NCI-H187 (cell line): ENCODE results near the gene FCGR2B.
"Not testable (repeated sequence)": the region's sequence is repeated elsewhere in the genome, so short reads cannot be mapped to it uniquely, and the experiment has no call there.

Experiments used
- DNase-seq, 2 experiments: peaks; one replicate each; lab custom pipeline; 2025; lab: John Stamatoyannopoulos, UW

FCGR2B gene

GRCh38 chr1:161647507-161648360 is 15.2 kb upstream of the FCGR2B start:
- not testable (repeated sequence) for DNase-seq

GRCh38 chr1:161653541-161653940 is 9.4 kb upstream of the FCGR2B start:
- DNase-seq: not testable (repeated sequence)

GRCh38 chr1:161653971-161654370 is 9.0 kb upstream of the FCGR2B start:
- DNase-seq: not testable (repeated sequence)

DNA sequence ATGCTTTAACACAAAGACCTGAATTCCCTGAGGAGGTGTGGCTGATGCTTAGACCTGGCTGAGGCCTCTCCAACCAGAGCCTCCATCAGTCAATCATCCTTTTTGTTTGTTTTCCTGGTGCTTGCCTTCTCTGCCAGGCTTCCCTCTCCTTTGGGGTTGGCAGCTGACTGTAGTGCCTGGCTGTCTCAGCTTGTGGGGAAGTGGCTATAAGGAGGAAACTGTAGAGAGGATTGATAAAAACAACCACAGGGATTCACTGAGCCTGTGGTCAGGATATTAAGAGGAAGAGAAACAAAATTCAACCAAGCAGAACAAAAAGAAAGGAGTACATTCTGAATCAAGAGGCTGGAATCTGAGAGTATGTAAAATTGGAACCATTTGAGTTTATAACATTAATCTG is 4.4 kb upstream of the FCGR2B start:
- DNase-seq: not testable (repeated sequence)

- not testable (repeated sequence) for DNase-seq
Measured at GRCh38 chr1:161661660-161662311, 1.2 kb upstream of the FCGR2B start.

GRCh38 chr1:161663569-161663968 is 626 bp downstream of the FCGR2B start:
- not testable (repeated sequence) for DNase-seq

DNA sequence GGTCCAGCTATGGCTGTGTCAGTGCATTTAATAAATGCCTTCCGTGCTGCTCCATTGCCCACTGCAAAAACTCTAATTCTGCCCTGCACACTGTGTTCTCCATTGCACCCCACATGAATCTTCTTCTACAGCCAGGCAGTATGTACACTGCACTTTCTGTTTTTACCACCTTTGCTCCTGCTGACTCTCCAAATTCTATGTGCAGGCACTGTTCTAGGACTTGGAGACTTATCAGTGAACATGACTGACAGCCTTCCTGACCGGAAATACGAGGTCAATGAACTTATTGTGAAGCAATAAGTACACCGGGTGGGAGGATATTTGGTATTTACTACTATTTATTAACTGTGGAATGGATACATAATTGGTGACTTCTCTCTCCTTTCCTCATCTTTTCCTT is 1.7 kb downstream of the FCGR2B start:
- not testable (repeated sequence) for DNase-seq

DNA sequence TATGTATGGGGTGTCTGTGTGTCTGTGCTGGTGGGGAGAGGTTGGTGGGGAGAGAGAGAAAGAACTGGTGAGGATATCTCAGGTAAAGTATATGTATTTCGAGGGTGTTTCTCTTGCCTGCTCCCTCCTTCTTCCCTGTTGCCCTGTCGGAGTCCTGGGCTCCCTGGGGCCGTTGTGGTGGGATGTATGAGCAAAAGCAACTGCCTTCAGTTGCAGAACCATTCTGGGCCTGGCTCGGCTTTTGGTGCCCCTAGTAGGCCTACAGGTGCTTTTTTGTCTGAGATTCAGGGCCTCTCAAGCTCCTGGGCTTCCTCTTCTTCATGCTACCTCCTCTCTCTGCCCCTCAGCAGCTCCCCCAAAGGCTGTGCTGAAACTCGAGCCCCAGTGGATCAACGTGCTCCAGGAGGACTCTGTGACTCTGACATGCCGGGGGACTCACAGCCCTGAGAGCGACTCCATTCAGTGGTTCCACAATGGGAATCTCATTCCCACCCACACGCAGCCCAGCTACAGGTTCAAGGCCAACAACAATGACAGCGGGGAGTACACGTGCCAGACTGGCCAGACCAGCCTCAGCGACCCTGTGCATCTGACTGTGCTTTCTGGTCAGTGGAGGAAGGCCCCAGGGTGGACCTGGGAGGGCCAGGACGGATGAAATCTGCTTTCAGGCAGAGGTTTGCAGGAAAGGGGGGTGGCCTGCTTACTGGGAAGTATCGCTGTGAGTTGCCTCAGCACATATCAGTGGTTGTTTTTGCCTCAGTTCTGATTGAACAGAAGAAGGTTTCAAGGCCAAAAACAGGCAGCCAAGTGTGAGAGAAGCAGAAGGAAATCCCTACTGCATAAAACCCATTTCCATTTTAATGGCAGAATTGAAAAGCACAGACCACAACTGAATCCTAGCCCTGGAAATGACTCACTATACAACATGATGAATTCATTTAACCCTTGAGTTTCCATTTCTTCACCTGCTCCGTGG is 8.4 kb downstream of the FCGR2B start:
- not testable (repeated sequence) for DNase-seq

DNA sequence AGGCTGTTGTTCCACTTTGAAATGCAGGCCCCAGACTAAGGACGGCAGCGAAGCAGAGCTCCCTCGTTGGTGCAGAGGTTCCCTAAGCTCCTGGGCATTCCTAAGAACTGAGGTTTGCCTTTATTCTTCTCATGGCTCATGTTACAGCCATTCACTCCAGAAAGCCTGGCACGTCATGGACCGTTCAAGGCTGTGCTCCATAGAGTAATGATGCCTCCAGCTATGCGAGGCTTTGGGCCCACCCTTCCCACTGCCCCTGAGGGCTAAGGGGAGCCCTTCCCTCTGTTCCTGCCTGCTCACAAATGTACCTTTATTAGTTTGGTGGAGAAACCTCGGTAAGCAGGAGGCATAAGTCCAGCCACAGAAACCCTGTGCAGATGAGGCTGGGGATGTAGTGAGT is 10.5 kb downstream of the FCGR2B start:
- not testable (repeated sequence) for DNase-seq

GRCh38 chr1:161674447-161674846 is 11.5 kb downstream of the FCGR2B start:
- DNase-seq: not testable (repeated sequence)

DNA sequence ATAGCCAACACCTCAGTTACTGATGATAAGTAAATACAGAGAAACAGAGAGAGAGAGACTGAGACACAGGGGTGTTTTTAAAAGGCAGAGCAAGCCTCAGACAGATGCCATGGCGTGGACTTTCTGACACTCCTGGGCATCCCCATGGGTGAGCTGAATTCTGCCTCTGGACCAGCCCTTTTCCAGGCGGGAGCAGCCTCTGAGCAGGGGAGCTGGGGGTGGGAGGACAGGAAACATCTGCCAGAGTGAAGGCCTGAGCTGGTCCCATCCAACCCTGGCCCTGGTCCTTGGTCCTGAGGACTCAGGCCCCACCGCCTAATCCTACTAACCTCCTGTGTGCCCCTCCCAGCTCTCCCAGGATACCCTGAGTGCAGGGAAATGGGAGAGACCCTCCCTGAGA is 12.0 kb downstream of the FCGR2B start:
- DNase-seq: not testable (repeated sequence)

DNA sequence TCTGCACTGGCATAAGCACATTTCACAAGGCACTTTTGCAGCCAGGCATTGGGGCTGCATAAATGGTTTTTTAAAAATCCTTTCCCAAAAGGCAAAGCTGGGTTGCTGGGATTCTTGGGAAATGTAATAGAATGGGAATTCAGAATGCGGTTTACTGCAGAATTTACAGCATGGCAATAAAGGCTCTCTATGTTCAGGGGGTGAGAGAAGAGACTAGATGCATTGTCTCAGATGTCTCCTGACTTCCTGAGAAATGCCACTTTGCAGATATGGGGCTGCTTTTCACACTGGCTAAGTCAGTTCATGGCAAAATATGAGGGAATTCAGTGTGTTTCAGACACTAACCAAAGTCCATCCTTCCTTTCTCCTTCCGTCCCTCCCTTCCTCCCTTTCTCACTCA is 13.5 kb downstream of the FCGR2B start:
- DNase-seq: no peak

DNA sequence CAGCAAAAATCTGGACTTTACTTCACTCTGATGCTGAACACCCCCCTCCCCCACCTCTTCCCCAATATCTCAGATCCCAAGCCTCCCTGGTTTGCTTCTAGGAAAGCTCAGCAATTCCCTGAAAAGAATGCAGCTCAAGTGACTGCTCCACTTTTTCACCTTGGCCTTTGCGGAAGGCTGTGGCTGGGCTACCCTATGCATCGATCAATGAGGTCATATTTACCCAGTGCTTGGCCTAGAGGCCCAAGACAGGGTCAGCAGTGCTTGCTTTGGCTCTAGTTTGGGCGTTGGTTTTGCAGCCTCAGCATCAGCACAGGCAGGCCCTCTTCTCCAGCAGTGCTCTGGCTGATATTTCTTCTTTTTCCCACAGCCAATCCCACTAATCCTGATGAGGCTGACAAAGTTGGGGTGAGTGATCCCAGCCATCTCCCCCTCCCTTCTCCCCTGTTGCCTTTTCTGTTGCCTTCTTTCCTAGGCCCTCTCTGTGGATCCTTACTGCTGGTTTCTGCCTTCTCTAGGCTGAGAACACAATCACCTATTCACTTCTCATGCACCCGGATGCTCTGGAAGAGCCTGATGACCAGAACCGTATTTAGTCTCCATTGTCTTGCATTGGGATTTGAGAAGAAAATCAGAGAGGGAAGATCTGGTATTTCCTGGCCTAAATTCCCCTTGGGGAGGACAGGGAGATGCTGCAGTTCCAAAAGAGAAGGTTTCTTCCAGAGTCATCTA is 14.2 kb downstream of the FCGR2B start:
- DNase-seq: no peak

- DNase-seq: no peak
Measured at GRCh38 chr1:161678500-161678899, 15.6 kb downstream of the FCGR2B start.

DNA sequence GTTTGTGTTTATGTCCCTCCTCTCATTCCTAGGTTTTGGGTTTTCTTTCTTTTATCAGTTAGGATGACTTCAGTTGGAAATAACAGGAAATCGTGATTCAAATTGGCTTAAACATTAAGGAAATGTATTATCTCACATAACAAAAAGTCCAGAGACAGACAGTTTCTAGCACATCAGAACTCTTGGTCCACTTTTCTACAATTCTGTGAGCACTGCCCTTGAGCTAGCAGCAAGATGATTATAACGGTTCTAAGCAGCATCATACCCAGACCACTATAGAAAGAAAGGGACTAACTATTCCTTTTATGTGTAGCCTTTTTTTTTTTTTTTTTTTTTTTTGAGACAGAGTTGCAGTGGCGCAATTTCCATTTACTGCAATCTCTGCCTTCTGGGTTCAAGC is 18.9 kb downstream of the FCGR2B start:
- no peak for DNase-seq

GRCh38 chr1:161688946-161689345 is 26.0 kb downstream of the FCGR2B start:
- no peak for DNase-seq

DNA sequence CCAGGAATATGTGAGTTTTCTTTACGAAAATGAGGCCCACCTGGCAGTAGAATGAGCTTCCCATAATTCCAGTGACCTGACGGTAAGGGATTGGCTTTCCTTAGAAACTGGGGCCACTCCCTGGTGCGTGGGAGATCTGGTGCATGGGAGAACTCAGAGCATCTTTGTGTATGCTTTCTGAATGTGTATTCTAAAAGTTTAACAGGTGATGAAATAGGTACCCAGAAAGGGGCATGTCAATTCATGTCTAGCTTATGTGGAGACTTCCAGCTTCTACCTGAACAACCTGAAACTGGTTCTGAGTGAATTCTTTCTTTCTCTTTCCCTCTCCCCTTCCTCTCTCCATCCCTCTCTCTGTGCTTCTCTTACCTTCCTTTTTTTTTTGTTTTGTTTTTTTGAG is 28.9 kb downstream of the FCGR2B start:
- DNase-seq: no peak

- DNase-seq: not testable (repeated sequence)
Measured at GRCh38 chr1:161693020-161693712, 30.2 kb downstream of the FCGR2B start.

DNA sequence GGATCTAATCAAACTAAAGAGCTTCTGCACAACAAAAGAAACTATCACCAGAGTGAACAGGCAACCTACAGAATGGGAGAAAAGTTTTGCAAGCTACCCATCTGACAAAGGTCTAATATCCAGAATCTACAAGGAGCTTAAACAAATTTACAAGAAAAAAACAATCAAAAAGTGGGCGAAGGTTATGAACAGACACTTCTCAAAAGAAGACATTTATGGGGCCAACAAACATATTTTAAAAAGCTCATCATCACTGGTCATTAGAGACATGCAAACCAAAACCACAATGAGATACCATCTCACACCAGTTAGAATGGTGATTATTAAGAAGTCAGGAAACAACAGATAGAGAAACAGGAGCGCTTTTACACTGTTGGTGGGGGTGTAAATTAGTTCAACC is 35.4 kb downstream of the FCGR2B start:
- DNase-seq: not testable (repeated sequence)

- no peak for DNase-seq
Measured at GRCh38 chr1:161702250-161702649, 39.3 kb downstream of the FCGR2B start.

DNA sequence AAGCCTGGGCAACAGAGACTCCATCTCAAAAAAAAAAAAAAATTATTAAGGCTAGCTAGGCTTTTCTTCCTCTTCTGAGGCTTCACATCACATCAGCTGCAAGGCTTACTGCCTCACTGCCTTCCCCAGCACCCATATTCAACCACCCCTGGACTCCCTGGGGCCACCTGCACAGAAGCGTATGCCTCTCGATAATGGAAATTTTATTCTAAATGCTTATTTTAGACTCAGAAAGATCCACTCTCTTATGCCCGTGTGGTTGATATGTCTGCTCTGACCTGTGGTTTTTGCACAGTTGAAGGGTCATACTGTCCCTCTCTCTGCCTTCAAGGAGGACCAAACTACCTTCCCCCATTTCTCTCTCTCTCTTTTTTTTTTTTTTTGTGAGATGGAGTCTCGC is 42.6 kb downstream of the FCGR2B start:
- no peak for DNase-seq
